Spleen (tissue), 11 donors: ENCODE measurements around the gene NR3C2. TPM values are rescaled to one million over a fixed set of nuclear protein-coding genes. Genes with fewer than 3 reads are reported as not detected.

Experiments used
- DNase-seq: peaks from one replicate; pipeline ENCODE4 v3.0.0-alpha.2; 2020
- H3K27ac ChIP-seq, 8 donors: fragments of 200-600 bp; sonication (generic) in 7 of 8; 1 replicate in 4 of 8; 2 replicates in 4 of 8; pipeline versions ENCODE4 v1.5.0 to v1.8.0; 2016 to 2021; ENCODE audit warnings: inconsistent platforms in 4 of 8, mild to moderate bottlenecking in 4 of 8, moderate library complexity in 1 of 8
- H3K27me3 ChIP-seq, 7 donors: fragments of 200-600 bp; sonication (generic) in 6 of 7; replicated peaks in 1 of 7; 1 replicate in 4 of 7; 2 replicates in 3 of 7; pipeline versions ENCODE4 v1.5.0 to v1.8.0; 2016 to 2021; ENCODE audit warnings: inconsistent platforms in 3 of 7, mild to moderate bottlenecking in 1 of 7
- H3K36me3 ChIP-seq, 6 donors: fragments of 200-600 bp; sonication (generic) in 5 of 6; 1 replicate in 4 of 6; 2 replicates in 2 of 6; pipeline versions ENCODE4 v1.5.0 to v1.8.0; 2016 to 2021; ENCODE audit warnings: inconsistent platforms in 2 of 6
- H3K4me1 ChIP-seq, 6 donors: fragments of 200-600 bp; sonication (generic) in 5 of 6; 1 replicate in 3 of 6; 2 replicates in 3 of 6; pipeline versions ENCODE4 v1.5.0 to v1.8.0; 2016 to 2021; ENCODE audit warnings: inconsistent platforms in 3 of 6
- H3K4me3 ChIP-seq, 8 donors: fragments of 200-600 bp; sonication (generic) in 7 of 8; 1 replicate in 4 of 8; 2 replicates in 4 of 8; pipeline versions ENCODE4 v1.5.0 to v1.8.0; 2016 to 2021; ENCODE audit warnings: inconsistent platforms in 4 of 8, mild to moderate bottlenecking in 4 of 8, moderate library complexity in 2 of 8
- H3K9me3 ChIP-seq, 8 donors: fragments of 200-600 bp; sonication (generic) in 7 of 8; 1 replicate in 4 of 8; 2 replicates in 4 of 8; pipeline versions ENCODE4 v1.5.0 to v1.8.0; 2016 to 2021; ENCODE audit warnings: inconsistent platforms in 4 of 8
- POLR2A ChIP-seq, 3 donors: fragments of 450-650 bp; IDR thresholded peaks; one replicate each; pipeline ENCODE4 v1.5.1; 2017; ENCODE audit warnings: antibody characterized with exemption in 3 of 3, mild to moderate bottlenecking in 1 of 3
- POLR2AphosphoS5 ChIP-seq, 3 donors: sonication (generic); formaldehyde crosslinking; IDR thresholded peaks; one replicate each; pipeline ENCODE4 v1.5.1; 2017; ENCODE audit warnings: antibody characterized with exemption in 3 of 3
- WGBS, 5 donors: extraction: QIAGEN DNeasy Blood & Tissue Kit in 3 of 5; methylation state at CpG; one replicate each; pipeline versions ENCODE4 v1.1.5 to v1.1.7; 2013 to 2018; 5-methylcytosine and 5-hydroxymethylcytosine counted together
- intact Hi-C: fragments of 100-400 bp; cut with DNase I; formaldehyde crosslinking; loops from one replicate; pipeline ENCODE4 v1.15.0; 2023; ENCODE audit warnings: low total_unique reads
- polyA plus RNA-seq, 3 donors: library from polyadenylated mRNA; stranded (reverse); fragments of 200-250 nt; gene quantifications; one replicate each; pipeline ENCODE4 v1.2.1, GENCODE V29; 2013
- total RNA-seq, 7 donors: library from RNA; depleted of rRNA in 3 of 7; stranded (reverse); fragments of >200 nt in 3 of 7; fragmentation: NEBNext Ultra II Directional in 4 of 7; extraction: Animal tissue kit (Norgen Biotek cat#: 25700) in 4 of 7; gene quantifications; one replicate each; pipeline versions ENCODE4 v1.1.0 to v1.2.1, GENCODE V29; 2016 to 2021
- TF ChIP-seq, protein P1 (sequence below), 11 experiments: fragments of 200-600 bp in 7 of 11; fragments of 450-650 bp in 4 of 11; sonication (generic) in 4 of 11; IDR thresholded peaks in 8 of 11; conservative IDR thresholded peaks in 3 of 11; 1 replicate in 7 of 11; 2 replicates in 4 of 11; pipeline versions ENCODE4 v1.4.0 to v1.8.0; 2016 to 2021; ENCODE audit warnings: antibody characterized with exemption in 11 of 11, inconsistent platforms in 4 of 11, mild to moderate bottlenecking in 1 of 11
- donor health status: healthy with polysubstance abuse.
- donor health status: DM: no; HTN: no; CAD: no; lungs with moderate emphysema.
- donor health status: DM: no; HTN: no; CAD: no.
- donor health status: Bipolar disorder and iron deficiency.
- donor health status: healthy.
- donor health status: DM: no; HTN: no; CAD: no.
- donor health status: DM: yes; HTN: yes; CAD: no.

NR3C2 gene
- total and polyA plus RNA-seq, 10 donors: 1.2 to 25.9 (median 16.2) TPM

DNA sequence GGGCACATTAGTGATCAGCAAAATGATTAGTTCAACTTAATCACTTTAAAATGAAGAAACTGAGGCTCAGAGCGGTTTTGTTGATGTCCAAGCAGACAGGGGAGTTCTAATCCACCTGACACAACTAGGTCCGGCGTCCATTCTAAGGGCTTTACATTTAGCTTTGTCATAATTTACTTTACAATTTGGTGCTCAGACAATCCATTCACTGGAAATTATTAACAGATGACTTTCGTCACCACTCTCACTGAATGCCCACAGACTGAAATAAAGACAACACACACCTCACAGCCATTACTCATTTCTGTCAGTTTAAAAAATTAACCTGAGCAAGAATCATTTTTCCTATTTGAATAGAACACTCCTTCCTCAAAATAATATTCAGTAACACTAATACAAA lies 10.8 kb downstream of the NR3C2 start:
- TF ChIP-seq POLR2AphosphoS5 (IDR thresholded peaks at IDR 0.05): no peak
- TF ChIP-seq, protein P1, sequence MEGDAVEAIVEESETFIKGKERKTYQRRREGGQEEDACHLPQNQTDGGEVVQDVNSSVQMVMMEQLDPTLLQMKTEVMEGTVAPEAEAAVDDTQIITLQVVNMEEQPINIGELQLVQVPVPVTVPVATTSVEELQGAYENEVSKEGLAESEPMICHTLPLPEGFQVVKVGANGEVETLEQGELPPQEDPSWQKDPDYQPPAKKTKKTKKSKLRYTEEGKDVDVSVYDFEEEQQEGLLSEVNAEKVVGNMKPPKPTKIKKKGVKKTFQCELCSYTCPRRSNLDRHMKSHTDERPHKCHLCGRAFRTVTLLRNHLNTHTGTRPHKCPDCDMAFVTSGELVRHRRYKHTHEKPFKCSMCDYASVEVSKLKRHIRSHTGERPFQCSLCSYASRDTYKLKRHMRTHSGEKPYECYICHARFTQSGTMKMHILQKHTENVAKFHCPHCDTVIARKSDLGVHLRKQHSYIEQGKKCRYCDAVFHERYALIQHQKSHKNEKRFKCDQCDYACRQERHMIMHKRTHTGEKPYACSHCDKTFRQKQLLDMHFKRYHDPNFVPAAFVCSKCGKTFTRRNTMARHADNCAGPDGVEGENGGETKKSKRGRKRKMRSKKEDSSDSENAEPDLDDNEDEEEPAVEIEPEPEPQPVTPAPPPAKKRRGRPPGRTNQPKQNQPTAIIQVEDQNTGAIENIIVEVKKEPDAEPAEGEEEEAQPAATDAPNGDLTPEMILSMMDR (IDR thresholded peaks at IDR 0.05 in 8 of 11, conservative IDR thresholded peaks at IDR 0.05 in 3 of 11): no peak
- no peak for TF ChIP-seq POLR2A (IDR thresholded peaks at IDR 0.05)
- H3K4me1 ChIP-seq: peaks cover 5 to 58% (median 20%) of the 10 kb centered on the region in 6 donors
- no peaks in the 10 kb centered on the region for H3K9me3 ChIP-seq
- 93 to 96% (median 95%) methylated on average over 4 of the region's 4 CpGs for WGBS, 5 donors
- H3K4me3 ChIP-seq: no peak overlapping the region
- H3K36me3 ChIP-seq: peaks cover 0 to 8% (median 0%) of the 10 kb centered on the region in 6 donors
- H3K27ac ChIP-seq: no peak overlapping the region
- H3K27me3 ChIP-seq: no peaks in the 10 kb centered on the region
- no peak for DNase-seq
- intact Hi-C loops: no loop called here

DNA sequence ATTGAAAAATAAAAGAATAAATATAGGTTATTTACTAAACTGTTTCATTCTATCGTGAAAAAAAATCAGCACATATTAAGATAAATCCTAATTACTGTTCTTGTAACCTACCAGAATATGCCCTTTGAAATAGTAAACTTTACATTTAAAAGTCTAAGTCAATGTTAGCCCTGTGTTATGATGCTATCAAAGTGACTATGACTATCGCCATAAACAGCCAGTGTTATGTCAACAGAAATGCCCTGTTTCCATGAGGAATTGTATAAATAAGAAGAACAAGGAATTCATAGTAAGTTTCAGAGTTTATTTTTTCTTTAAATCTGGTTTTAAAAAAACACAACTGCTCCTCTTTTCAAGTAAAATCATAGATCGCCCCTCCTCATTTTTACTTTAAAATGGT lies 11.4 kb downstream of the NR3C2 start:
- no peak for DNase-seq
- TF ChIP-seq, protein P1 (IDR thresholded peaks at IDR 0.05 in 8 of 11, conservative IDR thresholded peaks at IDR 0.05 in 3 of 11): no peak
- TF ChIP-seq POLR2A (IDR thresholded peaks at IDR 0.05) (no peak), POLR2AphosphoS5 (IDR thresholded peaks at IDR 0.05) (no peak)
- 91 to 97% (median 95%) methylated on average over 3 of the region's 3 CpGs for WGBS, 5 donors
- no peaks in the 10 kb centered on the region for H3K27me3 ChIP-seq
- no peak overlapping the region for H3K4me3 ChIP-seq
- H3K27ac ChIP-seq: no peak overlapping the region
- peaks cover 5 to 57% (median 20%) of the 10 kb centered on the region in 6 donors for H3K4me1 ChIP-seq
- intact Hi-C loops: no loop called here
- no peaks in the 10 kb centered on the region for H3K9me3 ChIP-seq
- peaks cover 0 to 6% (median 0%) of the 10 kb centered on the region in 6 donors for H3K36me3 ChIP-seq

DNA sequence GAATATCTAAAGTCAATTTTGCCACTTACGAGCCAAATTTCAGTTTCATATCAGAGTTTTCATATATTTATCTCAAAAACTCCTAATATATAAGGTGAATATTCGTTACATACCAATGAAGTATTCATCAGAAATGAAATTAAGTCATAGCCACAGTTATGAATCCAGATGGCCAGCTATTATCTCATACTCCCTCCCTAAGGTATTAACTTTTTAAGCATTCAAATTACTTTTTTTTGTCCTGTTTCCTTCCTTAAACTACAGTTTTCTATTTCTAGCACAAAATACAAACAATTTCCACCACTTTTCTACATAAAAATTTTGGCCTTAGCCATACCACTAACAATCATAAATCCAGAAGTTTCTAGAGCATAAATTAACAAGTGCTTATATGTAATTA lies 13.0 kb downstream of the NR3C2 start:
- Histone ChIP-seq H3K27me3 (no peaks in the 10 kb centered on the region), H3K36me3 (no peaks in the 10 kb centered on the region), H3K27ac (no peak overlapping the region), H3K9me3 (no peaks in the 10 kb centered on the region), H3K4me1 (peaks cover 5 to 48% (median 11%) of the 10 kb centered on the region in 6 donors), H3K4me3 (no peak overlapping the region)
- no peak for DNase-seq
- TF ChIP-seq POLR2AphosphoS5 (IDR thresholded peaks at IDR 0.05) (no peak), POLR2A (IDR thresholded peaks at IDR 0.05) (no peak)
- TF ChIP-seq, protein P1 (IDR thresholded peaks at IDR 0.05 in 8 of 11, conservative IDR thresholded peaks at IDR 0.05 in 3 of 11): no peak
- WGBS, 5 donors: 74 to 87% (median 79%) methylated on average over 2 of the region's 2 CpGs
- intact Hi-C loops: no loop called here

DNA sequence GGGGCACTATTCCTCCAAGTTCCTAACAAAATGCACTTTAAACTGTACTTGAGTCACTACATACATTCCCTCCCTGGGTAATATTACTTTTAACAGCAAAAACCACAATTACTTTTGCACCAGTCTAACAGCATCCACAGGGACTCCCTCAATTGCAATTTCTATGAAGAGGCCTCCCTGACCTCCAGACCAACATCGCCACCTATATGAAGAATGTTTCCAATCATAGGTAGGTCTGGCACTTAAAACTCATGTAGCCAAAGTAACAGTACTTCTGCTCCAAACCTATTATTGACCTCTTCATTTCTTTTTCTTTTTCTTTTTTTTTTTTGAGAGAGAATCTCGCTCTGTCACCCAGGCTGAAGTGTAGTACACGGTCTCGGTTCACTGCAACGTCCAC lies 15.6 kb downstream of the NR3C2 start:
- H3K4me3 ChIP-seq: no peak overlapping the region
- no peaks in the 10 kb centered on the region for H3K27me3 ChIP-seq
- no peaks in the 10 kb centered on the region for H3K36me3 ChIP-seq
- peaks cover 0 to 26% (median 4%) of the 10 kb centered on the region in 6 donors for H3K4me1 ChIP-seq
- no peak overlapping the region for H3K27ac ChIP-seq
- no peak for DNase-seq
- no peaks in the 10 kb centered on the region for H3K9me3 ChIP-seq
- intact Hi-C loops: no loop called here
- WGBS, 5 donors: 91 to 99% (median 92%) methylated on average over 5 of the region's 5 CpGs
- TF ChIP-seq POLR2AphosphoS5 (IDR thresholded peaks at IDR 0.05) (no peak), POLR2A (IDR thresholded peaks at IDR 0.05) (no peak)
- TF ChIP-seq, protein P1 (IDR thresholded peaks at IDR 0.05 in 8 of 11, conservative IDR thresholded peaks at IDR 0.05 in 3 of 11): no peak
